ENCODE measurements around the gene RASGRP1.

The RASGRP1 gene

GRCh38 chr15:38608682-38609081 lies 44.1 kb upstream of the RASGRP1 start:
- DNase-seq (ENCODE audit: low read depth) = no peak
- H3K4me3 ChIP-seq (ENCODE audit: low read length) = no peak overlapping the region
- TF ChIP-seq CTCF (conservative IDR thresholded peaks at IDR 0.05; ENCODE audit: low read length) = no peak

DNA sequence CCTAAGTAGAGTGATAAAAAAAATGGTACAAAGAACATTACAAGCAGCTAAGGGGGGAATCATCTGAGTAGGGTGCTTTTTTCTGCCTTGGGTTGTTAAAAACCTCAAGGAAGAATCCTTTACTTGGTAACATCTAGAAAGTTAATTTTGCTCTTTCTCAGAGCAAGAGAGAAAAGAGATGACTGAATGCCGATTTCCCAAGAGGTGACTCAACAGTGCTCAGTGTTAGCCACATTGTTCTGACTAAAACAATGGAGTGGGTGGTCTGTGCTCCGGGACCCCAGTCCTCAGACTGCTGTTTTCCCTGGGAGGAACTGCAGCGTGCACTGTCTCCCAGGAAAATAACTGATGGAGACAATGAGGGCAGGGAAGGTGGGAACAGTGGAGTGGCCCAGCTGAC lies 41.1 kb upstream of the RASGRP1 start:
- no peak for TF ChIP-seq CTCF (conservative IDR thresholded peaks at IDR 0.05; ENCODE audit: low read length)
- DNase-seq (ENCODE audit: low read depth) = no peak
- no peak overlapping the region for H3K4me3 ChIP-seq (ENCODE audit: low read length)

GRCh38 chr15:38603672-38604071 lies 39.1 kb upstream of the RASGRP1 start:
- no peak for DNase-seq (ENCODE audit: low read depth)
- TF ChIP-seq CTCF (conservative IDR thresholded peaks at IDR 0.05; ENCODE audit: low read length) = no peak
- no peak overlapping the region for H3K4me3 ChIP-seq (ENCODE audit: low read length)

- no peak for TF ChIP-seq CTCF (conservative IDR thresholded peaks at IDR 0.05; ENCODE audit: low read length)
- DNase-seq (ENCODE audit: low read depth) = no peak
- H3K4me3 ChIP-seq (ENCODE audit: low read length) = no peak overlapping the region
These were observed 38.5 kb upstream of the RASGRP1 start for GRCh38 chr15:38602910-38603670.

- no peak overlapping the region for H3K4me3 ChIP-seq (ENCODE audit: low read length)
- TF ChIP-seq CTCF (conservative IDR thresholded peaks at IDR 0.05; ENCODE audit: low read length) = no peak
- DNase-seq (ENCODE audit: low read depth) = no peak
These were observed 35.6 kb upstream of the RASGRP1 start for GRCh38 chr15:38600236-38600635.

GRCh38 chr15:38598749-38599148 lies 34.1 kb upstream of the RASGRP1 start:
- DNase-seq (ENCODE audit: low read depth) = no peak
- no peak for TF ChIP-seq CTCF (conservative IDR thresholded peaks at IDR 0.05; ENCODE audit: low read length)
- H3K4me3 ChIP-seq (ENCODE audit: low read length) = no peak overlapping the region

- no peak for DNase-seq (ENCODE audit: low read depth)
- TF ChIP-seq CTCF (conservative IDR thresholded peaks at IDR 0.05; ENCODE audit: low read length) = no peak
- no peak overlapping the region for H3K4me3 ChIP-seq (ENCODE audit: low read length)
These were observed 32.7 kb upstream of the RASGRP1 start for GRCh38 chr15:38597219-38597800.
